ENCODE results near the gene HFM1. TPM values are rescaled to one million over a fixed set of nuclear protein-coding genes. Genes with fewer than 3 reads are reported as not detected.

The HFM1 gene
- 0.11 and 0.72 TPM in 2 replicates for total RNA-seq
- not detected in 2 replicates for polyA plus RNA-seq
- polyA plus RNA-seq (2011; cell fraction: cytosol; rRNA removed): not detected in 2 replicates
- 0.45 and 0.49 TPM in 2 replicates for polyA plus RNA-seq (2011; cell fraction: nucleus; rRNA removed)
- 0.05 and 0.29 TPM in 2 replicates for polyA plus RNA-seq (2012)
- polyA minus RNA-seq: 0.27 and 0.28 TPM in 2 replicates
- not detected for polyA minus RNA-seq (2011; cell fraction: cytosol; rRNA and poly(A)+ RNA removed)
- polyA minus RNA-seq (2011; cell fraction: nucleus; rRNA and poly(A)+ RNA removed): 0.19 and 0.24 TPM in 2 replicates
- Bru-seq, nascent RNA: percentile 26 among the genes with signal in this experiment
- BruChase-seq, experiment 1, labeled RNA remaining after a 6-hour chase: percentile 19 among the genes with signal in this experiment
- BruChase-seq, experiment 2, labeled RNA remaining after a 2-hour chase: percentile 31 among the genes with signal in this experiment
- long read RNA-seq, partial matches to known transcripts: 0 of 2 reads
- long read RNA-seq, other reads (novel, unspliced or antisense): 2 of 2 reads

- H3K79me2 ChIP-seq (ENCODE audit: control insufficient read depth, insufficient read depth, low read length): no peaks in the 10 kb centered on the region
- ChIA-PET CTCF (interaction anchor here (0.6 to 2.2 kb wide), 9 partner anchors 21 to 887 kb away, joined by 3 to 18 read pairs (median 3); no protein-coding TSS in a partner anchor), POLR2A (no interaction called here)
- TF ChIP-seq GATA2 (IDR thresholded peaks at IDR 0.05; ENCODE audit: insufficient read depth, insufficient read length, low read depth, low read length): no peak
- TF ChIP-seq FOS (IDR thresholded peaks at IDR 0.05; ENCODE audit: borderline replicate concordance, insufficient read depth, low read length): no peak
- TF ChIP-seq POLR2AphosphoS5 (IDR thresholded peaks at IDR 0.05; ENCODE audit: insufficient read depth, low read depth, low read length): peak; percentile 14
- no peak for TF ChIP-seq POLR2A (IDR thresholded peaks at IDR 0.05; ENCODE audit: low read depth, low read length)
- dilution Hi-C loops (cut with MboI; ENCODE audit: extremely low pct_ligation_motif_present, low sequenced_read_pairs) (no loop called here), intact Hi-C loops (cut with micrococcal nuclease) (loop anchor here (2.0 to 5.0 kb wide), 2 partner anchors 96 to 523 kb away; partner anchors contain the start of gene CDC7)
- H3K36me3 ChIP-seq (ENCODE audit: control insufficient read depth in 2 of 2, extremely low read depth in 1 of 2, insufficient read depth in 2 of 2, low read length in 2 of 2): no peaks in the 10 kb centered on the region
- H4K20me1 ChIP-seq (replicated peaks; ENCODE audit: control insufficient read depth, extremely low read depth, insufficient read depth, low read length): no peaks in the 10 kb centered on the region
- peak within 1 kb of the TSS; percentile 57 to 74 (median 71) for H3K4me3 ChIP-seq (replicated peaks in 1 of 3; ENCODE audit: insufficient read depth in 1 of 3, low read depth in 1 of 3, low read length in 3 of 3)
- no TSS peak for BruUV-seq (replicated peaks)
- H3K27ac ChIP-seq (ENCODE audit: insufficient read depth, low read depth, low read length): no peak within 1 kb of the TSS
- H2AFZ ChIP-seq (ENCODE audit: low read depth, low read length): peak within 1 kb of the TSS; percentile 72
- peak within 1 kb of the TSS; percentile 97 for H3K4me2 ChIP-seq (ENCODE audit: insufficient read depth, low read length)
- peak within 1 kb of the TSS; percentile 74 for H3K9ac ChIP-seq (replicated peaks; ENCODE audit: extremely low read depth, insufficient read depth, low read length)
- H3K27me3 ChIP-seq (ENCODE audit: control insufficient read depth in 2 of 2, insufficient read depth in 2 of 2, low read length in 2 of 2): peaks cover 4 to 13% of the 10 kb centered on the region in 2 experiments
- H3K4me1 ChIP-seq (ENCODE audit: control insufficient read depth, extremely low read depth, insufficient read depth, low read length): peaks cover 3% of the 10 kb centered on the region
- no peaks in the 10 kb centered on the region for H3K9me3 ChIP-seq (replicated peaks; ENCODE audit: control insufficient read depth, insufficient read depth, low read length)
- FAIRE-seq (peak; percentile 76), DNase-seq (ENCODE audit: low read depth, low spot score) (peak; percentile 58)
- no peaks in the 10 kb centered on the region for H3K9me1 ChIP-seq (replicated peaks; ENCODE audit: control insufficient read depth, extremely low read depth, insufficient read depth, low read length)
Measured at GRCh38 chr1:91404151-91405012, at the start of gene HFM1. HFM1 (minus strand) TSS chr1:91404837; CDS start chr1:91401082, 3,755 bp downstream.

GRCh38 chr1:91454136-91454535 lies 49.5 kb upstream of the HFM1 start:
- H3K4me1 ChIP-seq (ENCODE audit: control insufficient read depth, extremely low read depth, insufficient read depth, low read length): no peaks in the 10 kb centered on the region
- no peaks in the 10 kb centered on the region for H3K36me3 ChIP-seq (ENCODE audit: control insufficient read depth in 2 of 2, extremely low read depth in 1 of 2, insufficient read depth in 2 of 2, low read length in 2 of 2)
- BruUV-seq (replicated peaks): no TSS peak
- FAIRE-seq: no peak
- H3K9me3 ChIP-seq (replicated peaks; ENCODE audit: control insufficient read depth, insufficient read depth, low read length): no peaks in the 10 kb centered on the region
- POLR2A ChIA-PET: no interaction called here
- DNase-seq (ENCODE audit: low read depth, low spot score): no peak
- H2AFZ ChIP-seq (ENCODE audit: low read depth, low read length): no peak overlapping the region
- dilution Hi-C loops (cut with MboI; ENCODE audit: extremely low pct_ligation_motif_present, low sequenced_read_pairs): no loop called here
- no peaks in the 10 kb centered on the region for H3K79me2 ChIP-seq (ENCODE audit: control insufficient read depth, insufficient read depth, low read length)
- H3K4me3 ChIP-seq (replicated peaks in 1 of 3; ENCODE audit: insufficient read depth in 1 of 3, low read depth in 1 of 3, low read length in 3 of 3): no peak overlapping the region
- H3K4me2 ChIP-seq (ENCODE audit: insufficient read depth, low read length): no peak overlapping the region
- TF ChIP-seq POLR2AphosphoS5 (IDR thresholded peaks at IDR 0.05; ENCODE audit: insufficient read depth, low read depth, low read length): no peak
- no peak for TF ChIP-seq POLR2A (IDR thresholded peaks at IDR 0.05; ENCODE audit: low read depth, low read length)
- no peak for TF ChIP-seq CTCF (IDR thresholded peaks at IDR 0.05; ENCODE audit: extremely low read depth in 1 of 2, insufficient read depth in 1 of 2, low read depth in 1 of 2, low read length in 2 of 2)
- no peak for TF ChIP-seq JUN (IDR thresholded peaks at IDR 0.05; ENCODE audit: borderline replicate concordance, insufficient read depth, insufficient read length, low read depth)
- no peak for TF ChIP-seq GATA2 (IDR thresholded peaks at IDR 0.05; ENCODE audit: insufficient read depth, insufficient read length, low read depth, low read length)
- H4K20me1 ChIP-seq (replicated peaks; ENCODE audit: control insufficient read depth, extremely low read depth, insufficient read depth, low read length): no peaks in the 10 kb centered on the region
- H3K9ac ChIP-seq (replicated peaks; ENCODE audit: extremely low read depth, insufficient read depth, low read length): no peak overlapping the region
- H3K9me1 ChIP-seq (replicated peaks; ENCODE audit: control insufficient read depth, extremely low read depth, insufficient read depth, low read length): no peaks in the 10 kb centered on the region
- no peak overlapping the region for H3K27ac ChIP-seq (ENCODE audit: insufficient read depth, low read depth, low read length)
- H3K27me3 ChIP-seq (ENCODE audit: control insufficient read depth in 2 of 2, insufficient read depth in 2 of 2, low read length in 2 of 2): peaks cover 3% of the 10 kb centered on the region in 2 experiments
- intact Hi-C loops (cut with micrococcal nuclease): no loop called here
- CTCF ChIA-PET: no interaction called here
